Cardiac fibroblast (primary cell): Measurements from ENCODE around the gene GFPT2.

ENCODE experiments used
- DNase-seq, 2 donors: peaks; one replicate each; pipeline versions ENCODE4 v3.0.0 to v3.0.0-alpha.2; 2010; ENCODE audit warnings: low read depth in 2 of 2
- H3K4me3 ChIP-seq, 2 donors: replicated peaks in 1 of 2; 1 replicate in 1 of 2; 2 replicates in 1 of 2; pipeline ENCODE4 v1.5.1; 2011; ENCODE audit warnings: low read depth in 2 of 2, low read length in 2 of 2, mild to moderate bottlenecking in 2 of 2, moderate library complexity in 1 of 2
- TF ChIP-seq, protein P1 (sequence below): IDR thresholded peaks from one replicate; pipeline ENCODE4 v1.5.1; 2011; ENCODE audit warnings: low read depth, mild to moderate bottlenecking, low read length, inconsistent platforms

GFPT2 gene

DNA sequence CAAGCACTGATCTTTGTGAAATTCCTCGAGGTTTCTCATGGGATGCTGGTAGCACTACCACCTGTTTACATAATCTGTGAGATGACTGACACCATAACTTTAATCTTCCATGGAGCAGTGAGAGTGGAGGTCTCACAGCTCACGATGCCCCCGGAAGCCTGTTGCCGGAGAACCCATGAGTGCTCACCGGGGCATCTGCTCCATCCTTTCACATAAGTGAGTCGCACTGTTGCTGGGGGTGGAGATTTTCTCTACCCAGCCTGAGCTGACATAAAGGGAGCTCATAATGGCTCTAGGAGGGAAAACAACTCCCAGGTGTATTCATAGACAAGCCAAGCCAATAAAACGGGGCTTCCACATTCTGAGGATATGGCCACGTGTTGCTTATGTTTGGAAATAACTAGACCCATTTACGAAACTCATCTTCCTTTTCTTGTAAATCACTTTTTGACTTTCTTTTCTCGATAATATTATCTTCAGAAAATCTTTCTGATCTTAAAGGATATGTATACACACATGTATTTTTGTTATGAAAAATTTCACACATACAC is 11.2 kb upstream of the GFPT2 start:
- no peak overlapping the region for H3K4me3 ChIP-seq
- TF ChIP-seq, protein P1, sequence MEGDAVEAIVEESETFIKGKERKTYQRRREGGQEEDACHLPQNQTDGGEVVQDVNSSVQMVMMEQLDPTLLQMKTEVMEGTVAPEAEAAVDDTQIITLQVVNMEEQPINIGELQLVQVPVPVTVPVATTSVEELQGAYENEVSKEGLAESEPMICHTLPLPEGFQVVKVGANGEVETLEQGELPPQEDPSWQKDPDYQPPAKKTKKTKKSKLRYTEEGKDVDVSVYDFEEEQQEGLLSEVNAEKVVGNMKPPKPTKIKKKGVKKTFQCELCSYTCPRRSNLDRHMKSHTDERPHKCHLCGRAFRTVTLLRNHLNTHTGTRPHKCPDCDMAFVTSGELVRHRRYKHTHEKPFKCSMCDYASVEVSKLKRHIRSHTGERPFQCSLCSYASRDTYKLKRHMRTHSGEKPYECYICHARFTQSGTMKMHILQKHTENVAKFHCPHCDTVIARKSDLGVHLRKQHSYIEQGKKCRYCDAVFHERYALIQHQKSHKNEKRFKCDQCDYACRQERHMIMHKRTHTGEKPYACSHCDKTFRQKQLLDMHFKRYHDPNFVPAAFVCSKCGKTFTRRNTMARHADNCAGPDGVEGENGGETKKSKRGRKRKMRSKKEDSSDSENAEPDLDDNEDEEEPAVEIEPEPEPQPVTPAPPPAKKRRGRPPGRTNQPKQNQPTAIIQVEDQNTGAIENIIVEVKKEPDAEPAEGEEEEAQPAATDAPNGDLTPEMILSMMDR: no peak
- no peak for DNase-seq

DNA sequence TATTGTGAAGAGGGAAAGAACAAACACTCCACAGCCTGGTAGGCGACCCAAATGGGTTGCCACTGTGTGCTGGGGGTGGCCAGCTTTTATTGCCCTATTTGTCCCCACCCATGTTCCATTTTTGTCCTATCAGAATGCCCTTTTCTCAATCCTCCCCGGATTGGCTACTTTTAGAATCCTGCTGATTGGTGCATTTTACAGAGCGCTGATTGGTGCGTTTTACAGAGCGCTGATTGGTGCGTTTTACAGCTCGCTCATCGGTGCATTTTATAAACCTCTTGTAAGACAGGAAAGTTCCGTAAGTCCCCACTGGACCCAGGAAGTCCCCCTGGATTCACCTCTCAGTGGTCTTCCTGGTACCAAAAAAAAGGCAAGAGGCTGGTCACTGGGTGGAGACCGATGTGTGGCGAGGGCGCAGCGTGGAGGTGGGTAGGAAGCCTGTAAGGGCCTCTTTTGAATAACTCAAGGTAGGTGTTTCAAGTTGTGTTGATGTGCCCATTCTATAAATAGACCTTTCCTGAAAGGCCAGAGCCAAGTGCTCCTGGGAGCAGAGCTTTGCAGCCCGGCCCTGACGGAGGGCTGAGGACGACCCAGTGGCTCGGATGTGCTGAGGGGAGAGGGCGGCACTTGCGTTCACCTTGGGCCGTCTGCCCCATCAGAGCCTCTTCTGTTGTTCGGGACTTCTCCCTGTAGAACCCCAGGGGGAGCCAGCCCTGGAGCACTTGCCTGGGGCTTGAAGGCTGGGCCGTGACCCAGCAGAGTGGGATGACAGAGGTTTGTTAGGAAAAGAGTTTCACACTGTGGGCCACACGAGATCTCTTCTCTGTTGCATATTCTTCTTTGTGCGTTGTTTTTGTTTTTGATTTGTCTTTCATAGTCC is 7.2 kb upstream of the GFPT2 start:
- H3K4me3 ChIP-seq: no peak overlapping the region
- TF ChIP-seq, protein P1: no peak
- no peak for DNase-seq

DNA sequence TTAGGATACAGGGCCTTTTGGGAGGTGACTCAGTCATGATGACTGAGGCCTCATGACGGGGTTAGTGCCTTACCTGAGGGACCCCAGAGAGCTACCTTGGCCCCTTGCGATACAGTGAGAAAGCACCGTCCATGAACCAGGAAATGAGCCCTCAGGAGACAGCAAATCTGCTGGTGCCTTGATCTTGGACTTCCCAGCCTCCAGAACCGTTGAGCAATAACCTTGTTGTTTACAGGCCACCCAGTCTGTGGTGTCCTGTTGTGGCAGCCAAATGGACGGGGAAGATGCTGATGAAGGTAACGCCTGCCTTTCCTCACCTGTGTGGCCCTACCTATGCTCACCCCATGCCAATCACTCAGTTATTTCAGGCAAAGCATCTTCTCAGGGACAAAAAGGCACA is 5.6 kb upstream of the GFPT2 start:
- TF ChIP-seq, protein P1: no peak
- no peak overlapping the region for H3K4me3 ChIP-seq

DNA sequence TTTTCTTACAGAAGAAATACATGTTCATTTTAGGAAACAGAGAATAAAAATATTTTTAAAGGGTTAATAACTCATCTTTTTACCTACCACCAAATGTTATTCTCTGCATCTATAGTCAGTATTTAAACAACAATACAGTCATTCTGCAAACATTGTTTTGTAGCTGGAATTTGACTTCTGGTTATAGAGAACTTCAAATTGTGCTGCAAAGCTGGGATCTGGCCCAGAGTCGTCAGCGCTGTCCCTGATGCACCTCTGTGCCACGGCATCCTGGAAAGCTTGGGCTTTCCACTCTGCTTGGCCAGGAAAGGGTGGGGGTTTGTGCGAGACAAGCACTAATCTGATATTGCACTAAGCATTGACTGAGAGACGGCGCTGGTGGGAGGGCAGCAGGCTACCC is 5.0 kb upstream of the GFPT2 start:
- no peak for DNase-seq
- H3K4me3 ChIP-seq: no peak overlapping the region
- TF ChIP-seq, protein P1: no peak

More for the DNA sequence above, 5.6 kb upstream of the GFPT2 start:
- DNase-seq: no peak

DNA sequence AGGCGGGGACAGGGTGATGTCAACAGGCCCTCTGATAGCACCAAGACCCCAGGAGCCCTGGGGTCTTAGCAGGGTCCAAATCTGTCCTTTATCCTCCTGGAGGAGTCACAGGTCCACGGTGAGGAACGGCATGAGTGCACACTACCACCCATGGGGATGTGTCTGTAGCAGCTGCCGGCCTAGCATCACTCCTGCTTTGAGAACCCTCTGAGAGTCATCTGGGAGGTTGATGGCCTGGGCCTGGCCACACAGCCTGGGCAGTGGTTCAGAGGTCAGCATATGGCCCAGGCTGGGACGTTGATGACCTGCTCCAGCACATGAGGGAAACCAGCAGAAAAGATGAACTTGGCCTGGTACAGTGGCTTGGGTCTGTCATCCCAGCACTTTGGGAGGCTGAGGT is 1.8 kb upstream of the GFPT2 start:
- DNase-seq: no peak
- no peak overlapping the region for H3K4me3 ChIP-seq
- TF ChIP-seq, protein P1: no peak

DNA sequence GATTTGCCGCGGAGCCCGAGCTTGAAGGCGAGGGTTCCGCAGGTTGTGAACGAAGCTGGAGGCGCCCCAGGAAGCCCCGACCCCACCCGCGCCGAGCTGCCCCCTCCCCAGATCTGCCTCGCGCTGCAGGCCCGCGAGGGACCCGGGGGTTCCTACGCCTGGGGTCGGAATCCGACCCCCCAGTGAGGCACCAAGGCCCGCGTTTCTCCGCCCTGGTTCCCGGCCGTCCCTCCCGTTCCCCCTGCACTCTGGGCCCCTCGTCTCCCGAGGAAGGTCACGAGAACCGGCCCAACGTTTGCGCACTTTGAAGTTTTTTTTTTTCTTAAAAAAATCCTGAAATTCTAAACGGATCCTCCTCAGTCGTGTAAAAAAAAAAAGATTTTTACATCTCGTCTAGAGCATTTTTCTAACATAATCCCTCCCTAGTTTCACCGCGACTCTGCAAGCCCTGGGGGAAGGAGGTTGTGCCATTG is 880 bp upstream of the GFPT2 start:
- peak overlapping the region; percentile 89 for H3K4me3 ChIP-seq
- TF ChIP-seq, protein P1: no peak
- no peak for DNase-seq
